Measurements from ENCODE around the gene HRH2.

HRH2 gene

DNA sequence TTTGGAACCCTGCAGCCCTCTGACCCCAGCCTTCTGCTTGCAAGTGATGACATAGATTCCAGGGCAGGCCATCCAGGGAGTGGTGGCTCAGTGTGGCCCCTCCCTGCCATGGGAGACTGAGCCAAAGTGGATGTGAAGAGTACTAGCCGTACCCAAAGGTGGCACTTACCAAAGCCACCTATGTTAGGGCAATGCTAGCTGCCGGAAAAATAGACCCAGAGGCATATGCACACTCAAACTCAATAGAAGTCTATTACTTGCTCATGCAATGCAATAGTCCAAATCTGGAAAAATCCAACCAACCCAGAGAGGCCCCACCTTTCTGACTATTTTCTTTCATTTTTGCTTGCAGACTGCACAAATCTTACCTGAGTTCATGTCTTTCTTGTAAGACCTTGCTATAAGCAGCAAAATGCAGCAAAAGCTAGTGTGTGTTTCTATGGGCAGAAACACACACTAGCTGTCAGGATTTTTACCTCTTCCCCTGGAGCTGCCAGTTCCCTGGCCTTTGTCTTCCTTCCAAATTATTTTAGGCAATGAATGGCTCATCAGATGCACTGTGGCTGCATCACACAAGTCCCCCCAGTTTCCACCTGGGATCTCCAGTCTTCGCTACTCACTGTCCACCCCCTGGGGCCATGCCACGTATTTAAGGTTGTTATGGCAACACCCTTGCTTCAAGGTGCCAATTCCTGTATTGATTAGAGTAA is 74.0 kb downstream of the HRH2 start:
- no peaks in the 10 kb centered on the region for H3K79me1 ChIP-seq (ENCODE audit: low read length)
- H2BK12ac ChIP-seq (ENCODE audit: low read length) = no peak overlapping the region
- H3K4me1 ChIP-seq (ENCODE audit: control insufficient read depth in 1 of 2, insufficient read depth in 2 of 2, low read length in 2 of 2) = peaks cover 0 to 6% of the 10 kb centered on the region in 2 experiments
- no peak overlapping the region for H3K14ac ChIP-seq (ENCODE audit: low read length)
- no peaks in the 10 kb centered on the region for H3K27me3 ChIP-seq (ENCODE audit: insufficient read depth, low read length)
- H3K4ac ChIP-seq (ENCODE audit: low read depth, low read length) = no peak overlapping the region
- H3K18ac ChIP-seq (ENCODE audit: low read length) = no peak overlapping the region
- no peak overlapping the region for H4K8ac ChIP-seq (ENCODE audit: low read depth, low read length)
- H2BK5ac ChIP-seq (ENCODE audit: low read depth, low read length, poor library complexity) = no peak overlapping the region
- no peak overlapping the region for H3K4me2 ChIP-seq (ENCODE audit: low read length)
- H3K79me2 ChIP-seq (ENCODE audit: control insufficient read depth, insufficient read depth, low read length, poor library complexity) = no peaks in the 10 kb centered on the region
- no peak for DNase-seq
- no peak overlapping the region for H3K23ac ChIP-seq (ENCODE audit: low read length)
- H3K9me3 ChIP-seq (ENCODE audit: insufficient read depth, low read depth, low read length) = peaks cover 2% of the 10 kb centered on the region
- H2AFZ ChIP-seq (ENCODE audit: insufficient read depth, low read length, poor library complexity) = no peak overlapping the region
- no peak overlapping the region for H3K9ac ChIP-seq (ENCODE audit: low read length)
- no peak overlapping the region for H3K27ac ChIP-seq (ENCODE audit: low read depth, low read length)
- H3K36me3 ChIP-seq (ENCODE audit: control insufficient read depth in 1 of 2, insufficient read depth in 2 of 2, low read length in 2 of 2) = no peaks in the 10 kb centered on the region
- H3K4me3 ChIP-seq (ENCODE audit: low read depth, low read length) = no peak overlapping the region
- no peak overlapping the region for H4K12ac ChIP-seq (ENCODE audit: low read depth, low read length)
- H4K91ac ChIP-seq (ENCODE audit: low read depth, low read length) = no peak overlapping the region
- no CpG with 5 or more reads among the region's 4 CpGs for WGBS (ENCODE audit: extremely low coverage, insufficient coverage, insufficient read length)
- no peak overlapping the region for H2BK120ac ChIP-seq (ENCODE audit: insufficient read depth, low read length, poor library complexity)
- H2AK5ac ChIP-seq (ENCODE audit: low read length) = no peak overlapping the region

DNA sequence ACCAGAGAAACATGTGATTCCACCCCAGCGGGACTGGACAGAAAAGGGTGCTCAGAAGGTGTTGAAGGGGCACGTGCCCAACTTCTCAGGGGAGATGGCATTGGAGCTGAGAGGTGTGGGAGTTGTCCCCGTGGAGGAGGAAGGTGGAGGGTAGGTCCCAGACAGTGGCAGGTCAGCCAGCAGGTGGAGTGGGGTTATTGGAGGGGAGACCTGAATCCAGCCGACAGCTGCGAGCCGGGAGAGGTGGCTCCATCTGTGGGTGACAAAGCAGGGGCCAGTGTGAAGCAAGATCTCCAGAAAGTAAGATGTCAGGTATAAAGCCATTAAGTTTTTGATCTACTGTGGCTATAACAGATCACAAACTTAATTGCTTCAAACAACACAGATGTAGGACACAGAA is 75.1 kb downstream of the HRH2 start:
- Histone ChIP-seq H2BK120ac (ENCODE audit: insufficient read depth, low read length, poor library complexity) (no peak overlapping the region), H3K36me3 (ENCODE audit: control insufficient read depth in 1 of 2, insufficient read depth in 2 of 2, low read length in 2 of 2) (no peaks in the 10 kb centered on the region), H3K9me3 (ENCODE audit: insufficient read depth, low read depth, low read length) (peaks cover 2% of the 10 kb centered on the region), H2AFZ (ENCODE audit: insufficient read depth, low read length, poor library complexity) (no peak overlapping the region), H3K79me1 (ENCODE audit: low read length) (no peaks in the 10 kb centered on the region), H3K14ac (ENCODE audit: low read length) (no peak overlapping the region), H3K79me2 (ENCODE audit: control insufficient read depth, insufficient read depth, low read length, poor library complexity) (no peaks in the 10 kb centered on the region), H4K12ac (ENCODE audit: low read depth, low read length) (no peak overlapping the region), H2AK5ac (ENCODE audit: low read length) (no peak overlapping the region), H3K23ac (ENCODE audit: low read length) (no peak overlapping the region), H3K18ac (ENCODE audit: low read length) (no peak overlapping the region), H3K4me3 (ENCODE audit: low read depth, low read length) (no peak overlapping the region), H3K27ac (ENCODE audit: low read depth, low read length) (no peak overlapping the region), H3K4me1 (ENCODE audit: control insufficient read depth in 1 of 2, insufficient read depth in 2 of 2, low read length in 2 of 2) (peaks cover 0 to 6% of the 10 kb centered on the region in 2 experiments), H2BK5ac (ENCODE audit: low read depth, low read length, poor library complexity) (no peak overlapping the region), H3K27me3 (ENCODE audit: insufficient read depth, low read length) (no peaks in the 10 kb centered on the region), H3K9ac (ENCODE audit: low read length) (no peak overlapping the region), H2BK12ac (ENCODE audit: low read length) (no peak overlapping the region), H3K4ac (ENCODE audit: low read depth, low read length) (no peak overlapping the region), H4K91ac (ENCODE audit: low read depth, low read length) (no peak overlapping the region), H3K4me2 (ENCODE audit: low read length) (no peak overlapping the region), H4K8ac (ENCODE audit: low read depth, low read length) (no peak overlapping the region)
- no peak for DNase-seq
- WGBS (ENCODE audit: extremely low coverage, insufficient coverage, insufficient read length) = no CpG with 5 or more reads among the region's 6 CpGs

DNA sequence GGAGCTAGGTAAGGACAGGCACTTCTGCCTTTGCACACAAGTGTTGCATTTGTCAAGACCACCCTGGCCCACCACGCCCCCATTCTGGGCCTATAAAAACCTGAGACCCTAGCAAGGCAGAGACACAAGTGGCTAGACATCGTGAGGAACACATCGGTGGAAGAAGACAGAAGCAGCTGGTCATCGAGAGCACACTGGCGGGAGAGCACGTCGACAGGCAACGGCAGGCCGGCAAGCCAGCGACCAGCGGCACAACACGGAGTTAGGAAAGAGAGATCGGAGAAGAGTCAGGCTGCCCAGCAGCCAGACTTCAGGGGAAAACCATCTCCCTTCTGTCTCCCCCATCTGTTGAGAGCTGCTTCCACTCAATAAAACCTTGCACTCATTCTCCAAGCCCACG is 76.1 kb downstream of the HRH2 start:
- no peak overlapping the region for H3K4ac ChIP-seq (ENCODE audit: low read depth, low read length)
- H2AK5ac ChIP-seq (ENCODE audit: low read length) = no peak overlapping the region
- no CpG with 5 or more reads among the region's 14 CpGs for WGBS (ENCODE audit: extremely low coverage, insufficient coverage, insufficient read length)
- no peak overlapping the region for H3K4me3 ChIP-seq (ENCODE audit: low read depth, low read length)
- no peak overlapping the region for H4K8ac ChIP-seq (ENCODE audit: low read depth, low read length)
- H3K9ac ChIP-seq (ENCODE audit: low read length) = no peak overlapping the region
- H2BK12ac ChIP-seq (ENCODE audit: low read length) = no peak overlapping the region
- DNase-seq = no peak
- H2AFZ ChIP-seq (ENCODE audit: insufficient read depth, low read length, poor library complexity) = no peak overlapping the region
- no peak overlapping the region for H2BK120ac ChIP-seq (ENCODE audit: insufficient read depth, low read length, poor library complexity)
- H4K91ac ChIP-seq (ENCODE audit: low read depth, low read length) = no peak overlapping the region
- H3K79me1 ChIP-seq (ENCODE audit: low read length) = no peaks in the 10 kb centered on the region
- H3K9me3 ChIP-seq (ENCODE audit: insufficient read depth, low read depth, low read length) = peaks cover 2% of the 10 kb centered on the region
- no peak overlapping the region for H3K27ac ChIP-seq (ENCODE audit: low read depth, low read length)
- H3K23ac ChIP-seq (ENCODE audit: low read length) = no peak overlapping the region
- no peaks in the 10 kb centered on the region for H3K36me3 ChIP-seq (ENCODE audit: control insufficient read depth in 1 of 2, insufficient read depth in 2 of 2, low read length in 2 of 2)
- no peaks in the 10 kb centered on the region for H3K4me1 ChIP-seq (ENCODE audit: control insufficient read depth in 1 of 2, insufficient read depth in 2 of 2, low read length in 2 of 2)
- no peaks in the 10 kb centered on the region for H3K79me2 ChIP-seq (ENCODE audit: control insufficient read depth, insufficient read depth, low read length, poor library complexity)
- no peaks in the 10 kb centered on the region for H3K27me3 ChIP-seq (ENCODE audit: insufficient read depth, low read length)
- no peak overlapping the region for H3K18ac ChIP-seq (ENCODE audit: low read length)
- H4K12ac ChIP-seq (ENCODE audit: low read depth, low read length) = no peak overlapping the region
- H2BK5ac ChIP-seq (ENCODE audit: low read depth, low read length, poor library complexity) = no peak overlapping the region
- no peak overlapping the region for H3K4me2 ChIP-seq (ENCODE audit: low read length)
- no peak overlapping the region for H3K14ac ChIP-seq (ENCODE audit: low read length)

DNA sequence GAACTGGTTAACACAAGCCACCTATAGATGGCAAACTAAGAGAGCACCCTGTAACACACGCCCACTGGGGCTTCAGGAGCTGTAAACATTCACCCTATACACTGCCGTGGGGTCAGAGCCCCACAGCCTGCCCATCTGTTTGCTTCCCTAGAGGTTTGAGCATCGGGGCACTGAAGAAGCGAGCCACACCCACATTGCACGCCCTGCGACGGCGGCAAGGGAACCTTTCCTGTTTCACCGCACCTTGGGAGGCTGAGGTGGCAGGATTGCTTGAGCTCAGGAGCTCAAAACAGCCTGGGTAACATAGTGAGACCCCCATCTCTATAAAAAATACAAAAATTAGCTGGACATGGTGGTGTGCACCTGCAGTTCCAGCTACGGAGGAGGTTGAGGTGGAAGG is 76.6 kb downstream of the HRH2 start:
- Histone ChIP-seq H4K8ac (ENCODE audit: low read depth, low read length) (no peak overlapping the region), H3K4me3 (ENCODE audit: low read depth, low read length) (no peak overlapping the region), H3K36me3 (ENCODE audit: control insufficient read depth in 1 of 2, insufficient read depth in 2 of 2, low read length in 2 of 2) (no peaks in the 10 kb centered on the region), H3K79me1 (ENCODE audit: low read length) (no peaks in the 10 kb centered on the region), H2BK120ac (ENCODE audit: insufficient read depth, low read length, poor library complexity) (no peak overlapping the region), H3K4me2 (ENCODE audit: low read length) (no peak overlapping the region), H3K27ac (ENCODE audit: low read depth, low read length) (no peak overlapping the region), H3K27me3 (ENCODE audit: insufficient read depth, low read length) (no peaks in the 10 kb centered on the region), H4K91ac (ENCODE audit: low read depth, low read length) (no peak overlapping the region), H3K14ac (ENCODE audit: low read length) (no peak overlapping the region), H3K4ac (ENCODE audit: low read depth, low read length) (no peak overlapping the region), H4K12ac (ENCODE audit: low read depth, low read length) (no peak overlapping the region), H2AK5ac (ENCODE audit: low read length) (no peak overlapping the region), H3K9me3 (ENCODE audit: insufficient read depth, low read depth, low read length) (peaks cover 2% of the 10 kb centered on the region), H3K9ac (ENCODE audit: low read length) (no peak overlapping the region), H3K18ac (ENCODE audit: low read length) (no peak overlapping the region), H2AFZ (ENCODE audit: insufficient read depth, low read length, poor library complexity) (no peak overlapping the region), H3K23ac (ENCODE audit: low read length) (no peak overlapping the region), H2BK12ac (ENCODE audit: low read length) (no peak overlapping the region), H3K4me1 (ENCODE audit: control insufficient read depth in 1 of 2, insufficient read depth in 2 of 2, low read length in 2 of 2) (no peaks in the 10 kb centered on the region), H3K79me2 (ENCODE audit: control insufficient read depth, insufficient read depth, low read length, poor library complexity) (no peaks in the 10 kb centered on the region), H2BK5ac (ENCODE audit: low read depth, low read length, poor library complexity) (no peak overlapping the region)
- DNase-seq = no peak
- WGBS (ENCODE audit: extremely low coverage, insufficient coverage, insufficient read length) = no CpG with 5 or more reads among the region's 10 CpGs
